ENCODE data around the gene AAR2.

DNA sequence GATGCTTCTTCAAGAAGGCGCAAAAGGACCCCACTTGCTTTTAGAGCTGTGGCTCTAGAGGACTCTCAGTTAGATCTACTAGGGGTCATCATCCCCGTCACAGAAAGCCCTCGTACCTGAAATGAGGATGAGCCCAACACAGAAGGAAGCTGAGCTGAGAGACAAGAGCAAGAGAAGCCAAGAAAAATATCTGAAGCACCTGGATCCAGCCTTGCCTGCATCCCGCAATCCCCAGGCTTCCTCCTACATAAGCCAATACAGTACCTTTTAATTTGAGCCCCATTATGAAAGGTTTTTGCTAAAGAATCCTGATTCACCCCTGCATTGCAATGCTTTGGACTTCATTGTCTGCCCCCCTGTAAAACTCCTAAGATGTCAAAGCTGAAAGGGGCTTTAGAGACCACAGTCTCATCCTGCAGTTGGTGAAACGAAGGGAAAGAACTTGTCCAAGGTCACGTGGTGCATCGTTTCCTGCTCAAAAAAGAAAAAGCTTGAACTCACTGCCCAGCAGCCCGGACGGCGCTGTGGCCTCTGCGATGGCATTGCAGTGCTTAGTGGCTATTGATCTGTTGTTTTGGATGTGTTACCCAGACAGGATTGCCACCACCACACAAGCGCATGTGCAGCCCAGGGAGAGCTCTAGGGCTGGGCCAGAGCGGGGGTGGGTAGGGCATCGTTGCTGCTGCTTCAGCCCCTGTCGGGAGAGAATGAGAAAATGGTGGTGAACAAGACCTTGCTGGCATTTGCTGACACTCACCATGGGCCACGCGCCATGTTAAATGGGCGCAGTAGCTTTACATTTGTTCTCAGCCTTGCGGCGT, 28.4 kb downstream of the AAR2 start:
- TF ChIP-seq, protein P1, sequence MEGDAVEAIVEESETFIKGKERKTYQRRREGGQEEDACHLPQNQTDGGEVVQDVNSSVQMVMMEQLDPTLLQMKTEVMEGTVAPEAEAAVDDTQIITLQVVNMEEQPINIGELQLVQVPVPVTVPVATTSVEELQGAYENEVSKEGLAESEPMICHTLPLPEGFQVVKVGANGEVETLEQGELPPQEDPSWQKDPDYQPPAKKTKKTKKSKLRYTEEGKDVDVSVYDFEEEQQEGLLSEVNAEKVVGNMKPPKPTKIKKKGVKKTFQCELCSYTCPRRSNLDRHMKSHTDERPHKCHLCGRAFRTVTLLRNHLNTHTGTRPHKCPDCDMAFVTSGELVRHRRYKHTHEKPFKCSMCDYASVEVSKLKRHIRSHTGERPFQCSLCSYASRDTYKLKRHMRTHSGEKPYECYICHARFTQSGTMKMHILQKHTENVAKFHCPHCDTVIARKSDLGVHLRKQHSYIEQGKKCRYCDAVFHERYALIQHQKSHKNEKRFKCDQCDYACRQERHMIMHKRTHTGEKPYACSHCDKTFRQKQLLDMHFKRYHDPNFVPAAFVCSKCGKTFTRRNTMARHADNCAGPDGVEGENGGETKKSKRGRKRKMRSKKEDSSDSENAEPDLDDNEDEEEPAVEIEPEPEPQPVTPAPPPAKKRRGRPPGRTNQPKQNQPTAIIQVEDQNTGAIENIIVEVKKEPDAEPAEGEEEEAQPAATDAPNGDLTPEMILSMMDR (IDR thresholded peaks at IDR 0.05; ENCODE audit: low read depth, low read length, missing input control): no peak
- TF ChIP-seq, protein P2, sequence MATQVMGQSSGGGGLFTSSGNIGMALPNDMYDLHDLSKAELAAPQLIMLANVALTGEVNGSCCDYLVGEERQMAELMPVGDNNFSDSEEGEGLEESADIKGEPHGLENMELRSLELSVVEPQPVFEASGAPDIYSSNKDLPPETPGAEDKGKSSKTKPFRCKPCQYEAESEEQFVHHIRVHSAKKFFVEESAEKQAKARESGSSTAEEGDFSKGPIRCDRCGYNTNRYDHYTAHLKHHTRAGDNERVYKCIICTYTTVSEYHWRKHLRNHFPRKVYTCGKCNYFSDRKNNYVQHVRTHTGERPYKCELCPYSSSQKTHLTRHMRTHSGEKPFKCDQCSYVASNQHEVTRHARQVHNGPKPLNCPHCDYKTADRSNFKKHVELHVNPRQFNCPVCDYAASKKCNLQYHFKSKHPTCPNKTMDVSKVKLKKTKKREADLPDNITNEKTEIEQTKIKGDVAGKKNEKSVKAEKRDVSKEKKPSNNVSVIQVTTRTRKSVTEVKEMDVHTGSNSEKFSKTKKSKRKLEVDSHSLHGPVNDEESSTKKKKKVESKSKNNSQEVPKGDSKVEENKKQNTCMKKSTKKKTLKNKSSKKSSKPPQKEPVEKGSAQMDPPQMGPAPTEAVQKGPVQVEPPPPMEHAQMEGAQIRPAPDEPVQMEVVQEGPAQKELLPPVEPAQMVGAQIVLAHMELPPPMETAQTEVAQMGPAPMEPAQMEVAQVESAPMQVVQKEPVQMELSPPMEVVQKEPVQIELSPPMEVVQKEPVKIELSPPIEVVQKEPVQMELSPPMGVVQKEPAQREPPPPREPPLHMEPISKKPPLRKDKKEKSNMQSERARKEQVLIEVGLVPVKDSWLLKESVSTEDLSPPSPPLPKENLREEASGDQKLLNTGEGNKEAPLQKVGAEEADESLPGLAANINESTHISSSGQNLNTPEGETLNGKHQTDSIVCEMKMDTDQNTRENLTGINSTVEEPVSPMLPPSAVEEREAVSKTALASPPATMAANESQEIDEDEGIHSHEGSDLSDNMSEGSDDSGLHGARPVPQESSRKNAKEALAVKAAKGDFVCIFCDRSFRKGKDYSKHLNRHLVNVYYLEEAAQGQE (IDR thresholded peaks at IDR 0.05): no peak
- no peak for TF ChIP-seq EGR1 (IDR thresholded peaks at IDR 0.05; ENCODE audit: low read depth in 2 of 2)
- TF ChIP-seq YY1 (IDR thresholded peaks at IDR 0.05): no peak
- no peak for TF ChIP-seq RAD21 (IDR thresholded peaks at IDR 0.05)
- TF ChIP-seq, protein P3, sequence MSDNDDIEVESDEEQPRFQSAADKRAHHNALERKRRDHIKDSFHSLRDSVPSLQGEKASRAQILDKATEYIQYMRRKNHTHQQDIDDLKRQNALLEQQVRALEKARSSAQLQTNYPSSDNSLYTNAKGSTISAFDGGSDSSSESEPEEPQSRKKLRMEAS (IDR thresholded peaks at IDR 0.05): no peak
- no peak for TF ChIP-seq GABPA (IDR thresholded peaks at IDR 0.05 in 1 of 2, conservative IDR thresholded peaks at IDR 0.05 in 1 of 2)
- TF ChIP-seq, protein P4, sequence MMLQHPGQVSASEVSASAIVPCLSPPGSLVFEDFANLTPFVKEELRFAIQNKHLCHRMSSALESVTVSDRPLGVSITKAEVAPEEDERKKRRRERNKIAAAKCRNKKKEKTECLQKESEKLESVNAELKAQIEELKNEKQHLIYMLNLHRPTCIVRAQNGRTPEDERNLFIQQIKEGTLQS (IDR thresholded peaks at IDR 0.05): no peak
- no peak for TF ChIP-seq FOXA1 (IDR thresholded peaks at IDR 0.05)
- no peak for TF ChIP-seq TAF1 (conservative IDR thresholded peaks at IDR 0.05)
- TF ChIP-seq SP1 (IDR thresholded peaks at IDR 0.05): no peak
- TF ChIP-seq RXRA (IDR thresholded peaks at IDR 0.05): no peak
- TF ChIP-seq, protein P5, sequence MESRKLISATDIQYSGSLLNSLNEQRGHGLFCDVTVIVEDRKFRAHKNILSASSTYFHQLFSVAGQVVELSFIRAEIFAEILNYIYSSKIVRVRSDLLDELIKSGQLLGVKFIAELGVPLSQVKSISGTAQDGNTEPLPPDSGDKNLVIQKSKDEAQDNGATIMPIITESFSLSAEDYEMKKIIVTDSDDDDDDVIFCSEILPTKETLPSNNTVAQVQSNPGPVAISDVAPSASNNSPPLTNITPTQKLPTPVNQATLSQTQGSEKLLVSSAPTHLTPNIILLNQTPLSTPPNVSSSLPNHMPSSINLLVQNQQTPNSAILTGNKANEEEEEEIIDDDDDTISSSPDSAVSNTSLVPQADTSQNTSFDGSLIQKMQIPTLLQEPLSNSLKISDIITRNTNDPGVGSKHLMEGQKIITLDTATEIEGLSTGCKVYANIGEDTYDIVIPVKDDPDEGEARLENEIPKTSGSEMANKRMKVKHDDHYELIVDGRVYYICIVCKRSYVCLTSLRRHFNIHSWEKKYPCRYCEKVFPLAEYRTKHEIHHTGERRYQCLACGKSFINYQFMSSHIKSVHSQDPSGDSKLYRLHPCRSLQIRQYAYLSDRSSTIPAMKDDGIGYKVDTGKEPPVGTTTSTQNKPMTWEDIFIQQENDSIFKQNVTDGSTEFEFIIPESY (IDR thresholded peaks at IDR 0.05): no peak
